ENCODE data around the gene TOR2A.

GRCh38 chr9:127712867-127713266, 22.2 kb downstream of the TOR2A start:
- TF ChIP-seq GTF2I (CRISPR knock-in tag; conservative IDR thresholded peaks at IDR 0.05) (no peak), NR3C1 (CRISPR knock-in tag; conservative IDR thresholded peaks at IDR 0.05; ENCODE audit: low read depth) (no peak), CTCF (IDR thresholded peaks at IDR 0.05) (no peak), MAX (CRISPR knock-in tag; IDR thresholded peaks at IDR 0.05) (no peak), CREB1 (CRISPR knock-in tag; IDR thresholded peaks at IDR 0.05) (no peak)
